ENCODE measurements around the gene DCHS2.
A peak's percentile ranks its signal among the peaks of the same experiment; 100 is the strongest.

DCHS2 gene

GRCh38 chr4:154416190-154416547 is 75.4 kb downstream of the DCHS2 start:
- TF ChIP-seq, protein P1, sequence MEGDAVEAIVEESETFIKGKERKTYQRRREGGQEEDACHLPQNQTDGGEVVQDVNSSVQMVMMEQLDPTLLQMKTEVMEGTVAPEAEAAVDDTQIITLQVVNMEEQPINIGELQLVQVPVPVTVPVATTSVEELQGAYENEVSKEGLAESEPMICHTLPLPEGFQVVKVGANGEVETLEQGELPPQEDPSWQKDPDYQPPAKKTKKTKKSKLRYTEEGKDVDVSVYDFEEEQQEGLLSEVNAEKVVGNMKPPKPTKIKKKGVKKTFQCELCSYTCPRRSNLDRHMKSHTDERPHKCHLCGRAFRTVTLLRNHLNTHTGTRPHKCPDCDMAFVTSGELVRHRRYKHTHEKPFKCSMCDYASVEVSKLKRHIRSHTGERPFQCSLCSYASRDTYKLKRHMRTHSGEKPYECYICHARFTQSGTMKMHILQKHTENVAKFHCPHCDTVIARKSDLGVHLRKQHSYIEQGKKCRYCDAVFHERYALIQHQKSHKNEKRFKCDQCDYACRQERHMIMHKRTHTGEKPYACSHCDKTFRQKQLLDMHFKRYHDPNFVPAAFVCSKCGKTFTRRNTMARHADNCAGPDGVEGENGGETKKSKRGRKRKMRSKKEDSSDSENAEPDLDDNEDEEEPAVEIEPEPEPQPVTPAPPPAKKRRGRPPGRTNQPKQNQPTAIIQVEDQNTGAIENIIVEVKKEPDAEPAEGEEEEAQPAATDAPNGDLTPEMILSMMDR (IDR thresholded peaks at IDR 0.05; ENCODE audit: unreplicated experiment in 3 of 3), result no peak
- H3K9me3 Mint-ChIP-seq, result peaks cover 2% of the 10 kb centered on the region
- peaks cover 53% of the 10 kb centered on the region for H3K4me1 Mint-ChIP-seq
- H3K4me3 Mint-ChIP-seq, result peak overlapping the region; percentile 81 to 89 (median 86)
- no peaks in the 10 kb centered on the region for H3K36me3 Mint-ChIP-seq (ENCODE audit: low read depth)
- H3K27me3 Mint-ChIP-seq (ENCODE audit: low read depth), result peaks cover 8% of the 10 kb centered on the region
- H3K27ac Mint-ChIP-seq, result peak overlapping the region; percentile 96 to 99 (median 97)

GRCh38 chr4:154415313-154415712 is 76.3 kb downstream of the DCHS2 start:
- TF ChIP-seq, protein P1 (IDR thresholded peaks at IDR 0.05; ENCODE audit: unreplicated experiment in 3 of 3), result no peak
- H3K27me3 Mint-ChIP-seq (ENCODE audit: low read depth), result peaks cover 8% of the 10 kb centered on the region

GRCh38 chr4:154414796-154415195 is 76.8 kb downstream of the DCHS2 start:
- Mint-ChIP-seq H3K36me3 (ENCODE audit: low read depth) (no peaks in the 10 kb centered on the region), H3K4me3 (peak overlapping the region; percentile 2 to 45 (median 26)), H3K4me1 (peaks cover 53% of the 10 kb centered on the region), H3K9me3 (peaks cover under 1% of the 10 kb centered on the region), H3K27me3 (ENCODE audit: low read depth) (peaks cover 6% of the 10 kb centered on the region), H3K27ac (peak overlapping the region; percentile 89 to 99 (median 96))
- TF ChIP-seq, protein P1 (IDR thresholded peaks at IDR 0.05; ENCODE audit: unreplicated experiment in 3 of 3), result no peak

More at GRCh38 chr4:154415313-154415712, 76.3 kb downstream of the DCHS2 start:
- H3K36me3 Mint-ChIP-seq (ENCODE audit: low read depth), result no peaks in the 10 kb centered on the region
- H3K9me3 Mint-ChIP-seq, result peaks cover 2% of the 10 kb centered on the region
- H3K27ac Mint-ChIP-seq, result peak overlapping the region; percentile 87 to 99 (median 96)
- H3K4me3 Mint-ChIP-seq, result peak overlapping the region; percentile 60 to 73 (median 68)
- peaks cover 53% of the 10 kb centered on the region for H3K4me1 Mint-ChIP-seq

DNA sequence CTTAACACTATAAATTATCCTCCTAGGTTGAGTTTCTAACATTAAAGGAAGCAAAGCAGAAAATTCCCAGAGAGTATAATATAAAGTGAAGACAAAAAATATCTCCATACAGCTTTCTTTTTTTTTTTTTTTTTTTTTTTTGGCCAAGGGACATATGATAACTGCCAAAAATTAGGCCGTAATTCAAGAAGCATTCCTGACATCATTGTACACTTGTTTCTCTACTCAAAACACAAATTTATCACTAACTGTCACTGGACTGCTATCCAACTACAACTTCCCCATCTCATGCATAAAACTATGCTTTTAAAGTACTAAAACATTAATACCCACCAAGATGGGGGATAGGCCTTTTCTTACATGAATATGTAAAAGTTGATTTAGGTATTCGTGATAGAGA is 77.2 kb downstream of the DCHS2 start:
- peak overlapping the region; percentile 89 to 99 (median 96) for H3K27ac Mint-ChIP-seq
- no peaks in the 10 kb centered on the region for H3K36me3 Mint-ChIP-seq (ENCODE audit: low read depth)
- H3K4me1 Mint-ChIP-seq, result peaks cover 53% of the 10 kb centered on the region
- peaks cover 4% of the 10 kb centered on the region for H3K27me3 Mint-ChIP-seq (ENCODE audit: low read depth)
- no peaks in the 10 kb centered on the region for H3K9me3 Mint-ChIP-seq
- H3K4me3 Mint-ChIP-seq, result peak overlapping the region; percentile 2 to 26 (median 26)
- TF ChIP-seq, protein P1 (IDR thresholded peaks at IDR 0.05; ENCODE audit: unreplicated experiment in 3 of 3), result no peak

DNA sequence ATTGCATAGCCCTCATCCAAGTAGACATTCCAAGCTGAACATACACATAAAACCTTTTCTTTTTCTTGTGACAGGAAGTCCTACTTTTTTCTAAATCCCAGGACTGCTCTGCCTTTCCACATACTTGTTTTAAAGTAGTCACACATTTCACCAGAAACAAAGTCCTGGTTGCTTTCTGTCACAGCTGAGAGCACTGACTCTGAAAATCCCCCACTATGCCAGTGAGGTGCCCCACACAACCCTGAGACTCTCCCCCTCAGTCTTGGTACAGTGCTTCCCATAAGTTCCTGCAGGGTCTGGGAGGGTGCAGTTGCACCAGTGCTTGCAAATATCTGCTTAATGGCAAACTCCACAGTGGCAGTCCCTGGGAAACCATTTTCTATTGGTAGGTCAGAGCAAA is 84.2 kb downstream of the DCHS2 start:
- no peaks in the 10 kb centered on the region for H3K36me3 Mint-ChIP-seq (ENCODE audit: low read depth)
- H3K9me3 Mint-ChIP-seq, result peaks cover 9% of the 10 kb centered on the region
- TF ChIP-seq, protein P1 (IDR thresholded peaks at IDR 0.05; ENCODE audit: unreplicated experiment in 3 of 3), result no peak
- H3K27me3 Mint-ChIP-seq (ENCODE audit: low read depth), result no peaks in the 10 kb centered on the region
- peak overlapping the region; percentile 57 to 86 (median 80) for H3K27ac Mint-ChIP-seq
- no peak overlapping the region for H3K4me3 Mint-ChIP-seq
- peaks cover 25% of the 10 kb centered on the region for H3K4me1 Mint-ChIP-seq

GRCh38 chr4:154406018-154406795 is 85.4 kb downstream of the DCHS2 start:
- Mint-ChIP-seq H3K4me3 (no peak overlapping the region), H3K36me3 (ENCODE audit: low read depth) (no peaks in the 10 kb centered on the region), H3K9me3 (peaks cover 12% of the 10 kb centered on the region), H3K27me3 (ENCODE audit: low read depth) (no peaks in the 10 kb centered on the region), H3K27ac (peak overlapping the region; percentile 57 to 86 (median 80)), H3K4me1 (peaks cover 21% of the 10 kb centered on the region)
- TF ChIP-seq, protein P1 (IDR thresholded peaks at IDR 0.05; ENCODE audit: unreplicated experiment in 3 of 3), result no peak

All from nephron (organoid).